A673 (cell line): ENCODE data around the gene TSC2.

Experiments used
- CTCF ChIP-seq: fragments of 300-800, 200-600 bp; sonication (generic); conservative IDR thresholded peaks from 2 replicates; pipeline ENCODE4 v1.5.1; 2017; ENCODE audit warnings: low read depth, mild to moderate bottlenecking, antibody characterized with exemption, low read length, moderate library complexity, mixed read lengths
- EZH2 ChIP-seq: fragments of 200-600 bp; sonication (generic); IDR thresholded peaks from 2 replicates; pipeline ENCODE4 v1.6.1; 2017; ENCODE audit warnings: borderline replicate concordance, low read depth, mild to moderate bottlenecking, mixed read lengths, antibody characterized with exemption, low read length; ENCODE audit not compliant: poor library complexity, severe bottlenecking

DNA sequence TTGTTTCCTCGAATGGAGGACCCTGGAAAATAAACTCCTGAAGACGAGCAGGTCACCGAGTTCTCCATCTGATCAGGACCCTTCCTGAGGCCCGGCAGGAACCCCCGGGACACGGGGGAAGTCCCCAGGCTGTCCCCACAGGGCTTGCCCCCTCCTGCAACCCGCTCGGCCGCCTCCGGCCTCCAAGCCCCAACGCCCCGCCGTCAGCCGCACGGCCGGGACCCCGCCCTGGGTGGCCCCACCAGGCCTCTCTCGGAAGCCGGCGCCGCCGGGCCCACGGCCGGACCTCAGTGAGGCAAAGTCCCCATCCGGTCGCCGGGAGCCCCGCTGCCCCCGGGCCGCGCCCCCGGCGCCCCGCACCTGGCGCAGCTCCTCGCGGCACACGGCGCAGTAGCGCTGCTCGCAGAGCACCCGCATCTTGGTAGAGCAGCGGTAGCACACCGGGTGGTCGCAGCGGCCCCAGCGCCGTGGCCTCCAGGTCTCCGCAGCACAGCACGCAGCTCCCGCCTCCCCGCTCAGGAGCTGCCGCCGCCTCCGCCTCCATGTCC lies 38.5 kb upstream of the TSC2 start:
- TF ChIP-seq EZH2 (no peak), CTCF (no peak)
